ENCODE measurements around the gene USP17L11.
"Not testable (repeated sequence)": the region's sequence is repeated elsewhere in the genome, so short reads cannot be mapped to it uniquely, and the experiment has no call there.

The USP17L11 gene

GRCh38 chr4:9262572-9262971 lies 47.4 kb downstream of the USP17L11 start, which contains the start of gene USP17L21:
USP17L21 (plus strand) TSS chr4:9262872; CDS start chr4:9262872, 0 bp downstream.
- not testable (repeated sequence) for H3K9ac ChIP-seq (ENCODE audit: low read depth, low read length); H3K4me1 ChIP-seq (ENCODE audit: insufficient read depth, low read length); H3K9me3 ChIP-seq (ENCODE audit: control insufficient read depth, insufficient read depth, low read length); H3K36me3 ChIP-seq (ENCODE audit: insufficient read depth, low read length)
